GM10266 (cell line): ENCODE measurements around the gene HSPH1.

Source experiments
- DNase-seq: peaks from one replicate; pipeline ENCODE4 v3.0.0; 2012; ENCODE audit errors: extremely low spot score
- TF ChIP-seq, protein P1 (sequence below): IDR thresholded peaks from 2 replicates; pipeline ENCODE4 v1.5.1; 2012; ENCODE audit warnings: mild to moderate bottlenecking, low read depth; ENCODE audit not compliant: control insufficient read depth, insufficient read depth; ENCODE audit errors: missing control alignments

HSPH1 gene

DNA sequence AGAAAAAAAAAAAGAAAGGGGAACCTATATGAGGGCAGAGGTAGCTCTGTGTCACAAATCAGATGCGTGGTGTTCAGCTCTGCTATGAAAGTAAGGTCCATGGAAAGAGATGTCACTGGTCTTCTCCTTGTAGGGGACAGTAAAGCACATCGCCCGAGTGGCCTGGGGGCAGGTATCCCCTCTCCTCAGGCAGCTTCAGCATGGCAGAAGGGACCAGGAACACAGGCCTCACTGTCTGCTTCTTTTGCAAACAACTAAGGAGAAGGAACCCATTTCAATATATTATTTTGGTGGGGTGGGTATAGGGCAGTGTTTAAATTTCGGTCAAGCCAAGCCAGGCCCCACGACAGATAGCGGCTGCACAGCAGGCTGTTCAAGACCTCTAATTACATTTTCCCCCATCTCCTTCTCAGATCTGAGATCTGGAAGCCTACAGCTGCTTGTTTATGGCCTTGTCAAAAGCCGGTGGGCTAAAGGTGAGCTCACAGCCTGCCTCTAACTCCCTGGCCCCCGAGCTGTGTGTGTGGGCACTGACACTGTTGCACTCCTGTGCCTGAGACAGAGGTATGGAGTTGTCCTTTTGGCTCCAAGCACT, 72.8 kb downstream of the HSPH1 start:
- DNase-seq = no peak
- TF ChIP-seq, protein P1, sequence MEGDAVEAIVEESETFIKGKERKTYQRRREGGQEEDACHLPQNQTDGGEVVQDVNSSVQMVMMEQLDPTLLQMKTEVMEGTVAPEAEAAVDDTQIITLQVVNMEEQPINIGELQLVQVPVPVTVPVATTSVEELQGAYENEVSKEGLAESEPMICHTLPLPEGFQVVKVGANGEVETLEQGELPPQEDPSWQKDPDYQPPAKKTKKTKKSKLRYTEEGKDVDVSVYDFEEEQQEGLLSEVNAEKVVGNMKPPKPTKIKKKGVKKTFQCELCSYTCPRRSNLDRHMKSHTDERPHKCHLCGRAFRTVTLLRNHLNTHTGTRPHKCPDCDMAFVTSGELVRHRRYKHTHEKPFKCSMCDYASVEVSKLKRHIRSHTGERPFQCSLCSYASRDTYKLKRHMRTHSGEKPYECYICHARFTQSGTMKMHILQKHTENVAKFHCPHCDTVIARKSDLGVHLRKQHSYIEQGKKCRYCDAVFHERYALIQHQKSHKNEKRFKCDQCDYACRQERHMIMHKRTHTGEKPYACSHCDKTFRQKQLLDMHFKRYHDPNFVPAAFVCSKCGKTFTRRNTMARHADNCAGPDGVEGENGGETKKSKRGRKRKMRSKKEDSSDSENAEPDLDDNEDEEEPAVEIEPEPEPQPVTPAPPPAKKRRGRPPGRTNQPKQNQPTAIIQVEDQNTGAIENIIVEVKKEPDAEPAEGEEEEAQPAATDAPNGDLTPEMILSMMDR = no peak
